Measurements from ENCODE around the gene CISTR.
"Not testable (repeated sequence)": the region's sequence is repeated elsewhere in the genome, so short reads cannot be mapped to it uniquely, and the experiment has no call there.

Gene CISTR

DNA sequence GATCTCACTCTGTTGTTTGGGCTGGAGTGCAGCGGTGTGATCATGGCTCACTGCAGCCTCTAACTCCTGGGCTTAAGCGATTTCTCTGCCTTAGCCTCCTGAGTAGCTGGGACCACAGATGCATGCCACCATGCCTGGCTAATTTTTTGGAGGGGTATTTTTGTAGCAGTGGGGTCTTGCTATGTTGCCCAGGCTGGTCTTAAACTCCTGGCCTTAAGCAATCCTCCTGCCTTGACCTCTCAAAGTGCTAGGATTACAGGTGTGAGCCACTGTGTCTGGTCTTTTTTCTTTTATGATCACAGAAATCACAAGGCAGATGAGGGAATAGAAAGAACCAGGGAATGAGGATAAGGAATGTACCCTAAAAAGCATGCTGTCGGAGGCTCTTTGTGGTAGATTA is 11.0 kb upstream of the CISTR start:
- not testable (repeated sequence) for DNase-seq (ENCODE audit: low spot score)

DNA sequence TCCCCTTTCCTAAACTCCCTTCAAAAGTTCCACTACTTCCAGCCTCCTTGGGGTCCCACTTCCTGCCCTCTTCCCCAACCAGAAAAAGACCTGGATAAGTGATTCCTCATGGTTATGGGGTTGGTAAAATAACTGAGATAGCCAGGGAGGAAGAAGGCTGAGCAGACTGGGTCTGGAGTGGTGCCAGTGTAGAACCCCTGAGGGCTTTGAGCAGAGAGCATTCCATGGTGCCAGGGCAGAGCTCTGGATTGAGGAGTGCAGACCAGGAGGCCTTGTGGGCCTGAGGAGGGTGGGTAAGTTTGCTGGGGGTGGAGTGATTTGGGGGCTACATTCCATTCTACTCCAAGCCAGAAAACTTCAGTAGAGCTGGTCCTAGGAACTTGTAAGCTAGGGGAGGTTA is 9.5 kb upstream of the CISTR start:
- DNase-seq (ENCODE audit: low spot score) = no peak

DNA sequence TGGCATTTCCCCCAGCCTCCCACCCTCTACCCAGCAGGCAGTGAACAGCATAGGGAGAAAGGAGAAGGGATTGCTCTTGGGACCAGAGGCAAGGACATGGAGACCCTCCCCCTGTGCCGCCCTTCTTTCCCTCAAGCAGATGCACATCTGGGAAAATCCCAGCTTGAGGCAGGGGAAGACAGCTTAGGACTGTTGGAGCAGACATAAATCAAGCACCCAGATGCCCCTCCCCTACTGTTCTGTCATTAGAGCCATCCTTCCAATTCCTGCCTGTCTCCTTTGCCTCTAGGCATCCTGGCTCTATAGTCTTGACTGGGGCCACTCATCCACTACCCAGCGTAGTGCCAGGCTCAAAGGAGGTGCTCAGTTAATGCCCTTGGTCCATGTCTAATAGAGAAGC is 7.5 kb upstream of the CISTR start:
- no peak for DNase-seq (ENCODE audit: low spot score)

GRCh38 chr12:53758730-53759103 is 6.9 kb upstream of the CISTR start:
- no peak for DNase-seq (ENCODE audit: low spot score)

GRCh38 chr12:53758081-53758729 is 6.4 kb upstream of the CISTR start:
- no peak for DNase-seq (ENCODE audit: low spot score)

- peak; percentile 65 for DNase-seq (ENCODE audit: low spot score)
Measured at GRCh38 chr12:53757101-53757770, 5.5 kb upstream of the CISTR start.

- DNase-seq (ENCODE audit: low spot score) = no peak
Measured at GRCh38 chr12:53756300-53757100, 4.7 kb upstream of the CISTR start.

DNA sequence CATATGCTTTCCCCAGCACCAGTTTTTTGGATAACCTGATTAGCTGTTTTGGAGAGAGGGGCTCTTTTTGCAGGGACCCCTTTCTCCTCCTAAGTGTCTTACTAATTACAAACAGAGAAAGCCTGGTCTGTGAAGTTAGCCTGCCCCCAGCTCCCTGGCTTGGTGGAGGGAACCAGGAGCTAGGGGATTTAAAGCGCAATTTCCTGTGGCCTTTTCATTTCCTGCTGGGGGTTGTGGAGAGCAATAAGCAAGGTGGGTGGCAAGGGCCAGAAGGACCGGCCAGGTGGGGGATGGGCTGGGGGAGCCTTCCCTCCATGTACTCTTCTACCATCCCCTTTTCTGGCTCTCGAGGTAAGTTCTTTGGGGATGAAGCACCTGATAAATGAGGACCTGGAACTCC is 4.1 kb upstream of the CISTR start:
- no peak for DNase-seq (ENCODE audit: low spot score)

GRCh38 chr12:53755451-53755891 is 3.7 kb upstream of the CISTR start:
- DNase-seq (ENCODE audit: low spot score) = no peak

GRCh38 chr12:53754633-53755264 is 3.0 kb upstream of the CISTR start:
- no peak for DNase-seq (ENCODE audit: low spot score)

GRCh38 chr12:53754188-53754585 is 2.4 kb upstream of the CISTR start:
- DNase-seq (ENCODE audit: low spot score) = no peak

DNA sequence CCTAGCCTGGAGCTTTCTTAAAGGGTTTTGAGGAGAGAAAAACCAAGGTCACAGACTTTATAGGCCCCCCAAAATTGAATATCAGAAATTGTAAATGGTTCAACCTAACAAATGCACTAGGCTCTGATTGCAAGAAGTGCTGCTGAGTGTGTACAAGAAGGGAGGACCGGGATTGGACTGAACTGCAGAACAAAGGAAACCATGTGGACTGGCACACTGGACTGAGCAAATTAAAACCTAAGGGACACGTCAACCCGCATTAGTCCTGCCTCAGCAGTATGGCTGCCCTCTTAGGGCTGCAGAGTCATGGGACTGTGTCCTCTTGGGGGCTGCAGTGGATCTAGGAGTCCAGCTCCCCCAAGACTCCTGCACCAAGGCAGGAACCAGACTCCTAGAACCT is 842 bp upstream of the CISTR start:
- no peak for DNase-seq (ENCODE audit: low spot score)

DNA sequence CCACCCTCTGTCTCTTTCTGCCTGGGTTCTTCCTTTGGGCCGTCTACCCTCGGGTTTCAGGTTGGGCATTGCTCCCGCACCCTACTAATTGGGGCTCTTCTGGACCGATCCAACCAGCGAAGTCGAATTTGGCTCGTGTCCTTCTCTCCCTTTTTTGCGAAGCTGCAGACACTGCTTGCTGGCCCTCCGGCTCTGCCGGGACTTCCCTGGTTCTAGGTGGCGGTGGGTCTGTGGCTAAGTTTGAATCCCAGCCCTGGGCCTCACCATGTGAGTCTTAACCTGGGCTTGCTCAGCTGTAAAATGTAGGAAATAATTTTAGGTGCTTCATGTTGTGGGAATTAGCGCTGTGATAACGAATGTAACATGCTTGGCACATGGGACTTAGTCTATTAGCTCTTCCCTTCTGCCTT is 418 bp upstream of the CISTR start:
- no peak for DNase-seq (ENCODE audit: low spot score)

DNA sequence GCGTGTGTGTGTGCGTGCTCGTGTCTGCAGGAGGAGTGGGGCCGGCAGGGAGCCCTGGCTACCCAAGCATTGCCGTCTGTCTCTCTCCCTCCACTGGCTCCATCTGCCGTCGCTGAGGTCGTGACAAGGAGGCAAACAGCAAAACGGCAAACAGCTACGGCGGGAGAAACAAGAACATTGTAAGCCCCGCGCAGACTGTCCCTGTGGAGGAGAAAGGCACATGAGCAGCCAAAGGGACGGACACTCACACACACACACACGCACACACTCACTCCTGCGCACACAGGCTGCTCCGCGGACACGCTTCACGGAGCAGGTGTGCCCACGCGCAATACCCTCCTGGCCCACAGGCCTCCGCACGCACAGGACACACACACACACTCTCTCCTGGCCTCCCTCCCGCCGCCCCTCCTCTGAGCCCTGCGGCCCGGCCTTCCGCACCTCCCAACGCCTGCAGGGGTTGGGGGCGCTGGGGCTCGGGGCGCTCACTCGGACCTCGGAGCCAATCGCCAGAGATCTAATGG is 905 bp downstream of the CISTR start:
- no peak for DNase-seq (ENCODE audit: low spot score)

GRCh38 chr12:53749986-53750811 is 1.6 kb downstream of the CISTR start:
- no peak for DNase-seq (ENCODE audit: low spot score)

DNA sequence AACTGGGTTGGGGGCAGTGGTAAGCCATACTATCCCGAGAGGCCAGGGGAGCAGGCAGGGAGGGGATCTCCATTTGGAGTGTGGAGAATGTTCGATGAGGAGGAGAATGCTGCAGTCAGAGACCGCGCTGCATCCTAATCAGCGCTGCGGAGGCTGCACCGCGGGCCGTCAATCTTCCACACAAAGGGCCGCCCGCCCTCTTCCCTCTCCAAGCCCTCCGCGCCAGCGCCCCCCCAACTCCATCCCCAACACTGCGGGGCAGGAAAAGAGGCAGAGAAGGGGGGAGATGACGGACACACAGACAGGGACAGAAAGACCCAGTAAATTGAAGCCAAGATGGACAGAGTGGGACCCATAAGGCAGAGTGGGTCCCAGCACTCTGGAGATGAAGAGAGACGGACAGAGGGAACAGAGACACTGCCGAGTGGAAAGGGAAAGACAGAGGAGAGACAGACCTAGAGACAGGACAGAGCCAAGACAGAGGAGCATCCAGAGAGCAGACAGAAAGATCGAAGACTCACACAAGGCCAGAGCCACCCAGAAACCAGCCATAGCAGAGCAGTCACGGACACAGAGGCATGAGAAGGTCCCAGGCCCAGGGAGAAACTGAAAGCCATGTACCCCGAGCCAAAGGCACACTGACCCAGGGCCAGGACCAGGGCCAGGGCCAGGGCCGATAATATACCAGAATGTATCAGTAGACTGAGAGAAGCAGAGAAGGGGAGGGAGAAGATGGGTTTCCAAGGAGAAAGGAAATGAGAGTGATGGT is 3.5 kb downstream of the CISTR start:
- no peak for DNase-seq (ENCODE audit: low spot score)

- no peak for DNase-seq (ENCODE audit: low spot score)
Measured at GRCh38 chr12:53747095-53747494, 4.7 kb downstream of the CISTR start.

DNA sequence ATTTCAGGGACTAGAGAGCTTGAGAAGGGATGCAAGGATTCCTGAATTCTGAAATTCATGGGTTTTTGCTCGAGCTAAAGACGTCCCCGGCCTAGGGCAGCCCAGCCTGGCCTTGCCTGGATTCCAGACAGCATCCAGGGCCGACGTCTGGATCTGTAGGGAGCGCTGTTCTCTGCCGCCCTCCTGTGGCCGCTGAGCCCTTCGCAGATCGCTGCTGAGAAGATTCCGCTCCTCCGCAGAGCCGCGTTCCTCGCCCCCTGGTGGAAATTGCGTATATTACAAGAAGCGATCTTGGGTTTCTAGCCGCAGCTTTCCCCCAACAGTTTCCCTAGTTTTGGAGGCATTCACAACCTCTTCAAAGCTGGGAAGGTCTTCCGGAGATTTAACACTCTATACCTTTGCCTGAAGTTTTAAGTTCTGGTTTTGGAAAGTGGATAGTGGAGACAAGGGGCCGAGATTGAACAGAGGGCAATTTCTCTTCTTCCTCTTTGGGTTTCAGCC is 5.1 kb downstream of the CISTR start:
- DNase-seq (ENCODE audit: low spot score) = peak; percentile 90

- no peak for DNase-seq (ENCODE audit: low spot score)
Measured at GRCh38 chr12:53744751-53745150, 7.0 kb downstream of the CISTR start.

DNA sequence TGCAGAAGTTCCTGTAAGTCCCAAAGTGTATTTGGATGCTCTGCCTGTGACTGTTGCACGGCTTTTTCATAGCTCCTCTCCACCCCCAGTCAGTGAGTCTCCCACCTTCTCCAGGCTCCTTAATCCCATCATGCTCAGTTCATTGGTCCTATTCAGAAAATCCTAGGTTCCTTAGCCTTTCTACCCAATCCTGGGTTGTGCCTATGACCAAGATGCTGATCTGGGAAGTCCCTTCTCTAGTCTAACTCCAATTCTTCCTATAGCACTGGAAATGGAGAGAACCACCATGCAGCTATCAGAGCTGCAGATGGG is 7.7 kb downstream of the CISTR start:
- DNase-seq (ENCODE audit: low spot score) = no peak

All from hematopoietic multipotent progenitor cell treated with erythropoietin and hydrocortisone succinate and interleukin-3 and kit ligand, for 15 days (in vitro differentiated cells).